Measurements from ENCODE around the gene FAM186B.

Gene FAM186B

GRCh38 chr12:49568442-49569162, 36.8 kb downstream of the FAM186B start:
- H3K36me3 ChIP-seq (ENCODE audit: control insufficient read depth in 4 of 4, insufficient read depth in 4 of 4, low read length in 3 of 4), result peaks cover 0 to 25% (median 10%) of the 10 kb centered on the region in 4 experiments
- H3K27ac ChIP-seq (ENCODE audit: insufficient read depth in 1 of 2, low read depth in 1 of 2, low read length in 2 of 2, poor library complexity in 1 of 2, severe bottlenecking in 2 of 2), result peak overlapping the region; percentile 94 to 96
- H3K4me1 ChIP-seq (ENCODE audit: control extremely low read depth in 1 of 4, control insufficient read depth in 4 of 4, insufficient read depth in 4 of 4, low read length in 3 of 4), result peaks cover 4 to 54% (median 39%) of the 10 kb centered on the region in 4 experiments
- H3K4me3 ChIP-seq (ENCODE audit: control insufficient read depth in 1 of 7, extremely low read depth in 1 of 7, insufficient read depth in 4 of 7, low read depth in 2 of 7, low read length in 6 of 7), result peak overlapping the region; percentile 87 to 99 (median 94)
- peak in 2 of 3 donors; percentile 34 to 40 for DNase-seq
- ChIA-PET CTCF (interaction anchor here (0.6 to 4.5 kb wide), 2 partner anchors 11 to 33 kb away, joined by 4 to 33 read pairs; no protein-coding TSS in a partner anchor), POLR2A (interaction anchor here (1.6 kb wide), 1 partner anchor 16 kb away, joined by 4 read pairs; no protein-coding TSS in a partner anchor)
- H3K9me3 ChIP-seq (ENCODE audit: control extremely low read depth in 1 of 5, control insufficient read depth in 4 of 5, insufficient read depth in 2 of 5, low read depth in 1 of 5, low read length in 4 of 5), result no peaks in the 10 kb centered on the region
- under 1% methylated on average over 15 of the region's 19 CpGs for WGBS (ENCODE audit: insufficient coverage)
- H3K27me3 ChIP-seq (replicated peaks in 2 of 5; ENCODE audit: control insufficient read depth in 4 of 5, insufficient read depth in 5 of 5, low read length in 4 of 5), result no peaks in the 10 kb centered on the region

- 0% methylated on average over 50 of the region's 54 CpGs for WGBS (ENCODE audit: insufficient coverage)
- Histone ChIP-seq H3K9me3 (ENCODE audit: control extremely low read depth in 1 of 5, control insufficient read depth in 4 of 5, insufficient read depth in 2 of 5, low read depth in 1 of 5, low read length in 4 of 5) (no peaks in the 10 kb centered on the region), H3K27me3 (replicated peaks in 2 of 5; ENCODE audit: control insufficient read depth in 4 of 5, insufficient read depth in 5 of 5, low read length in 4 of 5) (no peaks in the 10 kb centered on the region), H3K4me1 (ENCODE audit: control extremely low read depth in 1 of 4, control insufficient read depth in 4 of 4, insufficient read depth in 4 of 4, low read length in 3 of 4) (peaks cover 4 to 54% (median 39%) of the 10 kb centered on the region in 4 experiments), H3K27ac (ENCODE audit: insufficient read depth in 1 of 2, low read depth in 1 of 2, low read length in 2 of 2, poor library complexity in 1 of 2, severe bottlenecking in 2 of 2) (peak within 1 kb of the TSS; percentile 94 to 96), H3K36me3 (ENCODE audit: control insufficient read depth in 4 of 4, insufficient read depth in 4 of 4, low read length in 3 of 4) (peaks cover 2 to 26% (median 17%) of the 10 kb centered on the region in 4 experiments), H3K4me3 (ENCODE audit: control insufficient read depth in 1 of 7, extremely low read depth in 1 of 7, insufficient read depth in 4 of 7, low read depth in 2 of 7, low read length in 6 of 7) (peak within 1 kb of the TSS; percentile 87 to 99 (median 94))
- POLR2A ChIA-PET, result interaction anchor here (1.0 to 1.6 kb wide), 2 partner anchors 10 to 15 kb away, joined by 3 to 4 read pairs; no protein-coding TSS in a partner anchor
- CTCF ChIA-PET, result interaction anchor here (0.6 to 9.4 kb wide), 7 partner anchors 12 to 220 kb away, joined by 3 to 107 read pairs (median 3); no protein-coding TSS in a partner anchor
- peak; percentile 92 to 97 (median 97) for DNase-seq
These were observed 37.6 kb downstream of the FAM186B start, which contains the start of gene MCRS1 for GRCh38 chr12:49567611-49568441. Gene MCRS1 (minus strand): TSS chr12:49568142. CDS start chr12:49566731, 1,411 bp downstream.

GRCh38 chr12:49567302-49567610, 38.2 kb downstream of the FAM186B start:
- CTCF ChIA-PET, result interaction anchor here (0.6 to 9.4 kb wide), 6 partner anchors 11 to 219 kb away, joined by 3 to 107 read pairs (median 3); no protein-coding TSS in a partner anchor
- Histone ChIP-seq H3K4me1 (ENCODE audit: control extremely low read depth in 1 of 4, control insufficient read depth in 4 of 4, insufficient read depth in 4 of 4, low read length in 3 of 4) (peaks cover 4 to 54% (median 39%) of the 10 kb centered on the region in 4 experiments), H3K4me3 (ENCODE audit: control insufficient read depth in 1 of 7, extremely low read depth in 1 of 7, insufficient read depth in 4 of 7, low read depth in 2 of 7, low read length in 6 of 7) (peak overlapping the region; percentile 87 to 99 (median 94)), H3K36me3 (ENCODE audit: control insufficient read depth in 4 of 4, insufficient read depth in 4 of 4, low read length in 3 of 4) (peaks cover 2 to 32% (median 18%) of the 10 kb centered on the region in 4 experiments), H3K9me3 (ENCODE audit: control extremely low read depth in 1 of 5, control insufficient read depth in 4 of 5, insufficient read depth in 2 of 5, low read depth in 1 of 5, low read length in 4 of 5) (no peaks in the 10 kb centered on the region), H3K27me3 (replicated peaks in 2 of 5; ENCODE audit: control insufficient read depth in 4 of 5, insufficient read depth in 5 of 5, low read length in 4 of 5) (no peaks in the 10 kb centered on the region), H3K27ac (ENCODE audit: insufficient read depth in 1 of 2, low read depth in 1 of 2, low read length in 2 of 2, poor library complexity in 1 of 2, severe bottlenecking in 2 of 2) (peak overlapping the region; percentile 94 to 96)
- POLR2A ChIA-PET, result interaction anchor here (1.0 to 1.6 kb wide), 2 partner anchors 10 to 15 kb away, joined by 3 to 4 read pairs; no protein-coding TSS in a partner anchor
- WGBS (ENCODE audit: insufficient coverage), result 2% methylated on average over 10 of the region's 11 CpGs
- DNase-seq, result no peak

GRCh38 chr12:49566361-49566760, 39.1 kb downstream of the FAM186B start:
- no peaks in the 10 kb centered on the region for H3K27me3 ChIP-seq (replicated peaks in 2 of 5; ENCODE audit: control insufficient read depth in 4 of 5, insufficient read depth in 5 of 5, low read length in 4 of 5)
- WGBS (ENCODE audit: insufficient coverage), result 98% methylated on average over 12 of the region's 13 CpGs
- H3K27ac ChIP-seq (ENCODE audit: insufficient read depth in 1 of 2, low read depth in 1 of 2, low read length in 2 of 2, poor library complexity in 1 of 2, severe bottlenecking in 2 of 2), result no peak overlapping the region
- ChIA-PET CTCF (interaction anchor here (0.6 to 9.4 kb wide), 6 partner anchors 12 to 218 kb away, joined by 3 to 107 read pairs (median 3); no protein-coding TSS in a partner anchor), POLR2A (no interaction called here)
- DNase-seq, result no peak
- H3K4me3 ChIP-seq (ENCODE audit: control insufficient read depth in 1 of 7, extremely low read depth in 1 of 7, insufficient read depth in 4 of 7, low read depth in 2 of 7, low read length in 6 of 7), result peak overlapping the region in 1 of 7 experiments; percentile 99
- peaks cover 6 to 35% (median 23%) of the 10 kb centered on the region in 4 experiments for H3K36me3 ChIP-seq (ENCODE audit: control insufficient read depth in 4 of 4, insufficient read depth in 4 of 4, low read length in 3 of 4)
- H3K4me1 ChIP-seq (ENCODE audit: control extremely low read depth in 1 of 4, control insufficient read depth in 4 of 4, insufficient read depth in 4 of 4, low read length in 3 of 4), result peaks cover 4 to 54% (median 39%) of the 10 kb centered on the region in 4 experiments
- H3K9me3 ChIP-seq (ENCODE audit: control extremely low read depth in 1 of 5, control insufficient read depth in 4 of 5, insufficient read depth in 2 of 5, low read depth in 1 of 5, low read length in 4 of 5), result no peaks in the 10 kb centered on the region

GRCh38 chr12:49565406-49566265, 39.8 kb downstream of the FAM186B start:
- Histone ChIP-seq H3K4me1 (ENCODE audit: control extremely low read depth in 1 of 4, control insufficient read depth in 4 of 4, insufficient read depth in 4 of 4, low read length in 3 of 4) (peaks cover 4 to 52% (median 39%) of the 10 kb centered on the region in 4 experiments), H3K36me3 (ENCODE audit: control insufficient read depth in 4 of 4, insufficient read depth in 4 of 4, low read length in 3 of 4) (peaks cover 8 to 42% (median 27%) of the 10 kb centered on the region in 4 experiments), H3K27ac (ENCODE audit: insufficient read depth in 1 of 2, low read depth in 1 of 2, low read length in 2 of 2, poor library complexity in 1 of 2, severe bottlenecking in 2 of 2) (no peak overlapping the region), H3K27me3 (replicated peaks in 2 of 5; ENCODE audit: control insufficient read depth in 4 of 5, insufficient read depth in 5 of 5, low read length in 4 of 5) (no peaks in the 10 kb centered on the region), H3K9me3 (ENCODE audit: control extremely low read depth in 1 of 5, control insufficient read depth in 4 of 5, insufficient read depth in 2 of 5, low read depth in 1 of 5, low read length in 4 of 5) (no peaks in the 10 kb centered on the region), H3K4me3 (ENCODE audit: control insufficient read depth in 1 of 7, extremely low read depth in 1 of 7, insufficient read depth in 4 of 7, low read depth in 2 of 7, low read length in 6 of 7) (peak overlapping the region in 1 of 7 experiments; percentile 57)
- 89% methylated on average over 8 of the region's 12 CpGs for whole genome bisulfite sequencing (ENCODE audit: insufficient coverage)
- CTCF ChIA-PET, result interaction anchor here (0.6 to 19.6 kb wide), 4 partner anchors 13 to 208 kb away, joined by 3 to 223 read pairs (median 55); no protein-coding TSS in a partner anchor
- DNase-seq, result no peak
- POLR2A ChIA-PET, result no interaction called here

All from common myeloid progenitor, CD34-positive (primary cell).